Fibroblast of peridontal ligament (primary cell): ENCODE results near the gene DNAH8.

Experiments used
- DNase-seq: peaks from one replicate; pipeline ENCODE4 v3.0.0-alpha.2; 2010; ENCODE audit errors: extremely low read depth

Gene DNAH8

GRCh38 chr6:38974389-38975151 lies 259.5 kb downstream of the DNAH8 start:
- no peak for DNase-seq

GRCh38 chr6:38975621-38976049 lies 260.5 kb downstream of the DNAH8 start:
- DNase-seq: no peak

DNA sequence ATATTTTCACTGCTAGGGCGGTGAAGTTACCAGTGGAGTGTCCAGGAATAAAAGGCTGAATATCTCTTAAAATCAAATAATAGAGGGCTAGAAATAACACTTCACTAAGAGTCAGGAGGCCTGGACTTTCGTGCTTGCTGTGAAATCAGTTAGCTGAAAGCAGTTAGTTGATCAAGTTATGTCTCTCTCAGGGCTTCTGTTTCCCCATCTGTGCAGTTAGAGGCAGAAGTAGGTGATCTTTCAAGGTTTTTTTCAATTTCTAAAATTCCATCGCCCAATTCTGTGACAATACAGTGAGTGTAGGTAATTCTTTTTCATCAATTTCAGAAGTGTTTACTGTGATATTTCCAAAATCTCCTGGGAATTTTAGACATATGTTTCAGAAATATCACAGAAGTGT lies 260.9 kb downstream of the DNAH8 start:
- no peak for DNase-seq

- no peak for DNase-seq
Measured at GRCh38 chr6:38976801-38977500, 261.8 kb downstream of the DNAH8 start.

DNA sequence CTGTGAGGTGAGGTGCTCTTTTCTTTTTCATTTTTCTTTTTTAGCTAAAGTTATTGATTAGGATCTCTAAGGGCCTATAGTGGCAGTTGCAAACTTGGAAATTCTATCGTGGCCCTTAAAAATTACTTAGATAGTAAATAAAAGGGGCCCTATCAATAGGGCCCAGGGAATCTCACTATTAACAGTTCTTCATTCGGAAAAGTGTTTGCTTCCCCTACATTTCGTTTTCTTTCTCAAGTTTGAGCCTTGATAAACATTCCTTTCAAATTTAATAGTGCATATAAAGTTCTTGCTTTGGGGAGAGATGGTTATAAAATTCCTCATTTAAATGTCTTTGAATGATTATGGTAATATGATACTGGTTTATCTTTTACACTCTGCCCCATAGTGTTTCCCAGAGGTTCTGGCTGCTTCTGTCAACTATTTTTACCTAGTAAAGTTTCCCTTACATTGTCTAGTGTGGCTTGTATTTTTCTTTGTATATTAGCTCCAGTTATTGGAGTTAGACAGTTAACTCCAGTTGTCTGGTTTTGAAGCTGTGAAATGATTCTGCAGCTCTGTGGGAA lies 263.1 kb downstream of the DNAH8 start:
- DNase-seq: no peak

DNA sequence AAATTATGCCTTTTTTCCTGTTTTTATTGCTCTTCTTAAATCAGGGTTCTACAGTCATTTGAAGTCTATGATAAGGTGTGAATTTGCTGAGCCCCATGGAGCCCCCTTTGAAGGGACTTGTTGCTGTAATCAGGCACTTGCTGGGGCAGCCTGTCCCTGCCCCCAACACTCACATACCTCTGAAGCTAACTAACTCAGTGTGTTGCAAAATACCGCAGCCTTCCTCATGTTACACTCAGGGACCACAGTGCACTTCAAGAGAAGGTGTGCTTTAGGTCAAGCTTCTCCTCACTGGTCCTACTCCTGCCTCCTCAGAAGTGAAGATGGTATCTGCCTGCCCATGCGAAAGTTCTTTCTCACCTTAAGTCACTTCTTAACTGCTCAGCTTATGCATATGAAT lies 267.4 kb downstream of the DNAH8 start:
- DNase-seq: no peak

DNA sequence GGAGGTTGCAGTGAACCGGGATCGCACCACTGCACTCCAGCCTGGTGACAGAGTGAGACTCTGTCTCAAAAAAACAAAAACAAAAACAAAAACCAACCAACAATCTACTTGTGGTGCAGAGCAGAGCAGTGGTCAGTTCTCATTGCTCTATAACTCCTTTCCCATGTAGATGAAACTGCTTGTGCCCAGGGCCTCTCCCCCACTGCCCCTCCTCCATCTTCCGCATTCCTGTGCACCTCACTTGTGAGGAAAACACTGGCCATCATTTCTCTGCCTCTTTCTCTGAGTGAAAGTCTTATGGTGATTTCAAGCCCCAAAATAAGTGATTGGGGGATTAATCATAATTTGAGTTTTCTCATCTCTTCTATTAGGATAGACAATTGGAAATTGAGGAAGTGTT lies 269.6 kb downstream of the DNAH8 start:
- no peak for DNase-seq

DNA sequence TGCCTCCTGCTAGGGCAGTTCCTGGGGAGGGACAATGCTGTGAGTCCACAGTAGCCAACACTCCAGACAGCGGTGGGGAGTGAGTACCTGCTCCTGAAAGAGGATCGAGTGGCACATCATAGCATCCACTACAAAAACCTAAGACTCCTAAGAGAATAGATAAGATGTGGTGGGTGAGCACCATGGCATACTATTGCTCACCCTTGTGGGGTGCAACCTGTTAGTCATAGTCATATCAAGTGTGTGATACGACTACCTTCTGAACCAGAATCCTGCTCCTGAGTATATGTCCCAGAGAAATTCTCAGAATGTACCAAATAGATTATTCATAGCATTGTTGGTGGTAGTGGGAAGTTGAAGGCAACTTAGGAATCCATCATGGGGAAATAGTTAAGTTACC lies 270.7 kb downstream of the DNAH8 start:
- no peak for DNase-seq

- no peak for DNase-seq
Measured at GRCh38 chr6:38987503-38987902, 272.4 kb downstream of the DNAH8 start.

DNA sequence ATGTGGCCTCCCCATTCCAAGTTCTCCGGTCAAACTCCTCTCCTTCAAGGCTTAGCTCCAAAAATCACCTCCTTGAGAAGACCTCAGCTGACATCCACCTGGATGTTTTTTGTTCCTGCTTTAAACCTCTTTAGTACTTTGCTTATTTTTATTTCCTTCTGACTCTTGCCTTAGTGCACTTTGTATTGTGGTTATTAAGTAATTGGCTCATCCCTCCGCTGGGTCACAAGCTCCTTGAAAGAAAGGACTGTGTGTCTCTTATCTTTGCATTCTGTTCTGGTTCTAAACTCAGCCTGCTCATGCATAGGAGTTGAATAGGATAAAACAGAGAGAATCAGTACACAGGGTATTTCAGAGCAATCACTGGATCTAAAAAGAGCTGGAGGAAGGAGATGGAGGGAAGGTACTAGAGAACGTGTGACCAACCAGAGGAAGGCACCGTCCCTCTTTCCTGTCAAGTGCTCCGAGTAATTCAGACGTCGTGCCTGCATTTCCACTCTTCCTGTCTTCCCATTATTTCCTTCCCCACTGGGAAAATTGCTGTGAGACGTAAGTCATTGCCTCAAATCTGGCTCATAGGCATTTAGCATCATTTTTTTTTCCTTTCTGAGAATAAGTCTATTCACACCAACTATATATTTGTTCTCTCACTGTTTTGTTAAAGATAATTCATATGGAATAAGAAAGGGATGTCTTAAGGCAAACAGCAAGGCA lies 273.8 kb downstream of the DNAH8 start:
- DNase-seq: no peak

GRCh38 chr6:38990475-38990874 lies 275.4 kb downstream of the DNAH8 start:
- no peak for DNase-seq

- no peak for DNase-seq
Measured at GRCh38 chr6:38996676-38997075, 281.6 kb downstream of the DNAH8 start.

- DNase-seq: peak; percentile 7
Measured at GRCh38 chr6:38997128-38997761, 282.1 kb downstream of the DNAH8 start.

GRCh38 chr6:39003072-39003471 lies 288.0 kb downstream of the DNAH8 start:
- DNase-seq: no peak

GRCh38 chr6:39003492-39003891 lies 288.4 kb downstream of the DNAH8 start:
- no peak for DNase-seq

DNA sequence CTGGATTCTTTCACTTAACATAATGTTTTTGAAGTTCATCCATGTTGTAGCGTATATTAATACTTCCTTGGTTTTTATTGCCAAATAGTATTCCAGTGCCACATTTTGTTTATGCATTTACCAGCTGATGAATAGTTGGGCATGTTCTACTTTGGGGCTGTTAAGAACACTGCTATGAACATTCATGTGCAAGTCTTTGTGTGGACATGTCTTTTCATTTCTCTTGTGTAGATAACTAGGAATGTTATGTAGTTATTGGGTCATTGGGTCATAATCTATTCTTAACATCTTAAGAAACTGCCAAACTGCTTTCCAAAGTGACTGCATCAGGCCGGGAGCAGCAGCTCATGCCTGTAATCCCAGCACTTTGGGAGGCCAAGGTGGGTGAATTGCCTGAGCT lies 289.7 kb downstream of the DNAH8 start:
- DNase-seq: no peak

GRCh38 chr6:39005774-39006173 lies 290.7 kb downstream of the DNAH8 start:
- no peak for DNase-seq

GRCh38 chr6:39007575-39007974 lies 292.5 kb downstream of the DNAH8 start:
- DNase-seq: no peak

- no peak for DNase-seq
Measured at GRCh38 chr6:39008737-39009136, 293.6 kb downstream of the DNAH8 start.

GRCh38 chr6:39009476-39009875 lies 294.4 kb downstream of the DNAH8 start:
- DNase-seq: no peak

DNA sequence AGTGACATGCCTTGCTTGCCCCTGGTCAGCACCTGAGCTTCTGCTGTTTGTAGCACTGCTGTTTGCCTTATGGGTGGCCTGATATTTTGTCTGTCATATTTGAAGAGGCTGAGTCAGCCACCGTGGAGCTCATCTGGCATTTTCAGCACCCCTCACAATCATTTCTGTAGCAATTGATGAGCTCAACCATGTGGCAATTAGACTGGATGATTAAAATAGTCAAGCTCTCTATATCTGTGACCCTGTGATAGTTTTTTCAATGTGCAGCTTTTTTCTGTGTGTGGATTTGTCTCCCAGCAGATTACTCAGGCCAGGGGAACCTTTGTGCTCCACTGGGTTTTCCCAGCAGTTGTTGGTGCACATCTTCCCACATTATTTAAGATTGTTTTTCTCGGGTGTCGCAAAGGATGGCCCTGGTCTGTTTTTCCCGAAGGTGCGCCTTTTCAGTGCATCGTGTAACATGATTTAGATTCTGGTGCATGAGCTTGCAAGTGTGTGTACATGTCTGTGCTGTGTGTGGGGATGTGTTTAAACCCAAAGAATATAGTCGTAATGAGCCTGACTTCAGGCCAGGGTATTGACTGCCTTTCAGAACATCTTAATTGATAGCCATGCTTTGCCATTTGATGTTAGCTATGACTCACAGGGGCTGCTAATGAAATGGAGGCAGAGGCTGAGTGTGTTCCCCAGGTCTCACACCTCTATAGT lies 301.9 kb downstream of the DNAH8 start:
- DNase-seq: no peak
